Transverse colon (tissue), 4 donors: ENCODE measurements around the gene PUM2.

Experiments
- CTCF ChIP-seq, 5 experiments: fragments of 200-600 bp in 3 of 5; fragments of 450-650 bp in 2 of 5; sonication (generic) in 3 of 5; IDR thresholded peaks; 1 replicate in 2 of 5; 2 replicates in 3 of 5; pipeline ENCODE4 v1.5.1; 2016 to 2017; ENCODE audit warnings: antibody characterized with exemption in 5 of 5, inconsistent platforms in 3 of 5, mild to moderate bottlenecking in 2 of 5, moderate library complexity in 1 of 5
- EP300 ChIP-seq: sonication (generic); formaldehyde crosslinking; IDR thresholded peaks from one replicate; pipeline ENCODE4 v1.6.1; 2017; ENCODE audit warnings: antibody characterized with exemption, low read depth
- POLR2A ChIP-seq: fragments of 450-650 bp; IDR thresholded peaks from one replicate; pipeline ENCODE4 v1.6.1; 2016; ENCODE audit warnings: antibody characterized with exemption, mild to moderate bottlenecking, moderate library complexity
- POLR2AphosphoS5 ChIP-seq, 3 donors: sonication (generic); formaldehyde crosslinking; IDR thresholded peaks; one replicate each; pipeline ENCODE4 v1.6.1; 2016; ENCODE audit warnings: antibody characterized with exemption in 3 of 3

- no peak for TF ChIP-seq CTCF (IDR thresholded peaks at IDR 0.05)
- no peak for TF ChIP-seq POLR2A
- no peak for TF ChIP-seq POLR2AphosphoS5 (IDR thresholded peaks at IDR 0.05)
- no peak for TF ChIP-seq EP300
Measured at GRCh38 chr2:20355131-20355530, 4.5 kb upstream of the PUM2 start.
